DOHH2 (cell line): ENCODE data around the gene ZNF804B.

Experiments
- H3F3A ChIP-seq: fragments of 200-600 bp; sonication (generic), shearing (Covaris generic); 2 replicates; pipeline ENCODE4 v1.6.0; 2016; ENCODE audit warnings: antibody characterized with exemption, mild to moderate bottlenecking; ENCODE audit not compliant: control insufficient read depth, insufficient read depth
- H3K27ac ChIP-seq: fragments of 200-600 bp; sonication (generic); 2 replicates; pipeline ENCODE4 v1.5.1; 2014; ENCODE audit warnings: low read depth, mild to moderate bottlenecking, low read length, moderate library complexity
- H3K27me3 ChIP-seq: fragments of 200-600 bp; sonication (generic); 2 replicates; pipeline ENCODE4 v1.6.1; 2014; ENCODE audit warnings: mild to moderate bottlenecking, low read length, mixed read lengths; ENCODE audit not compliant: control insufficient read depth
- H3K36me3 ChIP-seq: fragments of 200-600 bp; sonication (generic); 2 replicates; pipeline ENCODE4 v1.6.1; 2014; ENCODE audit warnings: mild to moderate bottlenecking, low read length, moderate library complexity, mixed read lengths; ENCODE audit not compliant: control insufficient read depth
- H3K4me1 ChIP-seq: fragments of 200-600 bp; sonication (generic); 2 replicates; pipeline ENCODE4 v1.6.1; 2014; ENCODE audit warnings: mild to moderate bottlenecking, low read length, mixed read lengths; ENCODE audit not compliant: control insufficient read depth
- H3K4me2 ChIP-seq: fragments of 200-600 bp; sonication (generic); 2 replicates; pipeline ENCODE4 v1.6.0; 2014; ENCODE audit warnings: mild to moderate bottlenecking, low read length, moderate library complexity
- H3K4me3 ChIP-seq: fragments of 200-600 bp; sonication (generic); 2 replicates; pipeline ENCODE4 v1.5.1; 2014; ENCODE audit warnings: mild to moderate bottlenecking, low read length, mixed read lengths
- H3K79me2 ChIP-seq: fragments of 200-600 bp; sonication (generic); 2 replicates; pipeline ENCODE4 v1.6.1; 2014; ENCODE audit warnings: mild to moderate bottlenecking, low read length, mixed read lengths; ENCODE audit not compliant: control insufficient read depth
- H3K9me2 ChIP-seq: fragments of 200-600 bp; sonication (generic); replicated peaks from 2 replicates; pipeline ENCODE4 v1.6.1; 2014; ENCODE audit warnings: mild to moderate bottlenecking, low read length, mixed read lengths; ENCODE audit not compliant: control insufficient read depth
- H3K9me3 ChIP-seq: fragments of 200-600 bp; sonication (generic); 2 replicates; pipeline ENCODE4 v1.6.1; 2014; ENCODE audit warnings: antibody characterized with exemption, low read length, mixed read lengths; ENCODE audit not compliant: control insufficient read depth, insufficient read depth
- H4K20me1 ChIP-seq: fragments of 200-600 bp; sonication (generic); 2 replicates; pipeline ENCODE4 v1.6.0; 2014; ENCODE audit warnings: low read depth, mild to moderate bottlenecking, antibody characterized with exemption, low read length, moderate library complexity; ENCODE audit not compliant: control insufficient read depth, insufficient read depth
- CTCF ChIP-seq: fragments of 200-600 bp; sonication (generic); IDR thresholded peaks from one replicate; pipeline ENCODE4 v1.5.1; 2014; ENCODE audit warnings: antibody characterized with exemption, mild to moderate bottlenecking, low read depth, low read length; ENCODE audit not compliant: poor library complexity, severe bottlenecking
- EZH2phosphoT487 ChIP-seq: fragments of 200-600 bp; sonication (generic); IDR thresholded peaks from 2 replicates; pipeline ENCODE4 v1.6.1; 2017; ENCODE audit warnings: borderline replicate concordance, mild to moderate bottlenecking, antibody characterized with exemption, low read length, moderate library complexity, mixed read lengths

ZNF804B gene

GRCh38 chr7:88942815-88943501 lies 183.5 kb downstream of the ZNF804B start:
- Histone ChIP-seq H4K20me1 (no peaks in the 10 kb centered on the region), H3K27me3 (no peaks in the 10 kb centered on the region), H3K4me1 (no peaks in the 10 kb centered on the region), H3K79me2 (no peaks in the 10 kb centered on the region), H3F3A (no peaks in the 10 kb centered on the region), H3K27ac (no peak overlapping the region), H3K4me2 (no peak overlapping the region), H3K36me3 (no peaks in the 10 kb centered on the region), H3K4me3 (no peak overlapping the region), H3K9me3 (no peaks in the 10 kb centered on the region), H3K9me2 (no peaks in the 10 kb centered on the region)
- TF ChIP-seq CTCF, result no peak
- no peak for TF ChIP-seq EZH2phosphoT487

- Histone ChIP-seq H3K79me2 (no peaks in the 10 kb centered on the region), H3K36me3 (no peaks in the 10 kb centered on the region), H3K4me1 (no peaks in the 10 kb centered on the region), H3K4me3 (no peak overlapping the region), H3K27me3 (no peaks in the 10 kb centered on the region), H3F3A (no peaks in the 10 kb centered on the region), H3K27ac (no peak overlapping the region), H3K9me3 (no peaks in the 10 kb centered on the region), H4K20me1 (no peaks in the 10 kb centered on the region), H3K9me2 (no peaks in the 10 kb centered on the region), H3K4me2 (no peak overlapping the region)
- TF ChIP-seq EZH2phosphoT487, result no peak
- TF ChIP-seq CTCF, result no peak
Observed at GRCh38 chr7:88951826-88952225, 192.3 kb downstream of the ZNF804B start.

- TF ChIP-seq CTCF (no peak), EZH2phosphoT487 (no peak)
- Histone ChIP-seq H3K36me3 (no peaks in the 10 kb centered on the region), H3K4me1 (no peaks in the 10 kb centered on the region), H4K20me1 (no peaks in the 10 kb centered on the region), H3K9me2 (no peaks in the 10 kb centered on the region), H3K27ac (no peak overlapping the region), H3F3A (no peaks in the 10 kb centered on the region), H3K9me3 (no peaks in the 10 kb centered on the region), H3K4me2 (no peak overlapping the region), H3K4me3 (no peak overlapping the region), H3K79me2 (no peaks in the 10 kb centered on the region), H3K27me3 (no peaks in the 10 kb centered on the region)
Observed at GRCh38 chr7:88964418-88964817, 204.9 kb downstream of the ZNF804B start.
